Keratinocyte (primary cell): ENCODE data around the gene IFT74.

Experiments used
- CTCF ChIP-seq, 3 experiments: IDR thresholded peaks in 1 of 3; conservative IDR thresholded peaks in 1 of 3; optimal IDR thresholded peaks in 1 of 3; 2 replicates in 2 of 3; 3 replicates in 1 of 3; pipeline versions ENCODE3 to v1.5.1; 2011; ENCODE audit warnings: low read length in 3 of 3, mild to moderate bottlenecking in 3 of 3, moderate library complexity in 2 of 3, control low read depth in 1 of 3, inconsistent platforms in 1 of 3; ENCODE audit not compliant: insufficient read depth in 2 of 3; ENCODE audit errors: extremely low read depth in 1 of 3
- EZH2 ChIP-seq: IDR thresholded peaks from one replicate; pipeline ENCODE4 v1.6.1; 2012; ENCODE audit warnings: inconsistent platforms, mild to moderate bottlenecking, low read length, moderate library complexity

GRCh38 chr9:26946753-26947727 is 9.2 kb upstream of the IFT74 start, which contains the start of gene PLAA:
- TF ChIP-seq CTCF (optimal IDR thresholded peaks at IDR 0.05 in 1 of 3, IDR thresholded peaks at IDR 0.05 in 1 of 3, conservative IDR thresholded peaks at IDR 0.05 in 1 of 3; ENCODE audit: extremely low read depth in 1 of 3, insufficient read depth in 2 of 3, low read length in 3 of 3) = peak in 1 of 3 experiments; percentile 7
- no peak for TF ChIP-seq EZH2
